HEK293T (cell line): ENCODE measurements around the gene SH3PXD2A.

Source experiments
- ARNT ChIP-seq: fragments of 450-650 bp; IDR thresholded peaks from 2 replicates; pipeline ENCODE4 v1.6.1; 2017; ENCODE audit warnings: mild to moderate bottlenecking
- BHLHE40 ChIP-seq: fragments of 450-650 bp; IDR thresholded peaks from 2 replicates; pipeline ENCODE4 v1.6.1; 2016; ENCODE audit warnings: mild to moderate bottlenecking, moderate library complexity, borderline replicate concordance
- ELF4 ChIP-seq: fragments of 450-650 bp; IDR thresholded peaks from 2 replicates; pipeline ENCODE4 v1.6.1; 2017; ENCODE audit warnings: antibody characterized with exemption
- FOXK2 ChIP-seq: fragments of 450-650 bp; IDR thresholded peaks from 2 replicates; pipeline ENCODE4 v1.6.1; 2016; ENCODE audit warnings: mild to moderate bottlenecking
- FOXM1 ChIP-seq: fragments of 450-650 bp; IDR thresholded peaks from 2 replicates; pipeline ENCODE4 v1.6.1; 2017; ENCODE audit warnings: mild to moderate bottlenecking, borderline replicate concordance
- SP1 ChIP-seq: fragments of 450-650 bp; IDR thresholded peaks from 2 replicates; pipeline ENCODE4 v1.6.1; 2017
- SUZ12 ChIP-seq: fragments of 450-650 bp; IDR thresholded peaks from 2 replicates; pipeline ENCODE4 v1.6.1; 2016; ENCODE audit warnings: mild to moderate bottlenecking

DNA sequence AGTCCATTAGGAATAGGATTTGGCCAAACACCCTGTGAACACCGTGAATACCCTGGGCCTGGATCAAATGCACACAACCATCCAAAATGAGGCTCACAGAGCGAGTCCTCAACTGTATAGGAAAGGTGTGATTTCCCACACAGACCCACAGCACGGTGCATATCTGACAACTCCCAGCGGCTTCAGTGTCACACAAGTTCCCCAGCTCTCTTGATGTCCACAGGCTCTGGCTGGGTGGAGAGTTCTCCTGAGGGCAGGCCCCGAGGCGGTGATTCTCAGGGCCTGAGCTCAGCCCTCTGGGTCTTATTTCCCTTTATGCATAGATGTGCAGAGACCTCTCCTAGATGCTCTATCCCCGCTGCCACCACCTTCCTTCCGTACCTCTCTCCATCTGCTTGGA is 64.1 kb downstream of the SH3PXD2A start:
- no peak for TF ChIP-seq ARNT
- TF ChIP-seq SUZ12 = no peak
- TF ChIP-seq FOXM1 = no peak
- TF ChIP-seq SP1 = no peak
- no peak for TF ChIP-seq ELF4
- no peak for TF ChIP-seq FOXK2
- TF ChIP-seq BHLHE40 = no peak
